HG03575 (cell line): ENCODE results near the gene LMX1B.

Experiments used
- ATAC-seq: cut with Tn5 transposase; IDR thresholded peaks from one replicate; pipeline ENCODE4 v1.9.1; 2021; ENCODE audit not compliant: unreplicated experiment, insufficient number of reproducible peaks, low FRiP score; ENCODE audit errors: extremely low read depth

Gene LMX1B

GRCh38 chr9:126599047-126599650 lies 14.6 kb upstream of the LMX1B start:
- no peak for ATAC-seq

GRCh38 chr9:126604059-126605055 lies 9.4 kb upstream of the LMX1B start:
- no peak for ATAC-seq

- no peak for ATAC-seq
Observed at GRCh38 chr9:126605792-126606482, 7.8 kb upstream of the LMX1B start.

GRCh38 chr9:126606483-126606870 lies 7.3 kb upstream of the LMX1B start:
- ATAC-seq, result no peak

DNA sequence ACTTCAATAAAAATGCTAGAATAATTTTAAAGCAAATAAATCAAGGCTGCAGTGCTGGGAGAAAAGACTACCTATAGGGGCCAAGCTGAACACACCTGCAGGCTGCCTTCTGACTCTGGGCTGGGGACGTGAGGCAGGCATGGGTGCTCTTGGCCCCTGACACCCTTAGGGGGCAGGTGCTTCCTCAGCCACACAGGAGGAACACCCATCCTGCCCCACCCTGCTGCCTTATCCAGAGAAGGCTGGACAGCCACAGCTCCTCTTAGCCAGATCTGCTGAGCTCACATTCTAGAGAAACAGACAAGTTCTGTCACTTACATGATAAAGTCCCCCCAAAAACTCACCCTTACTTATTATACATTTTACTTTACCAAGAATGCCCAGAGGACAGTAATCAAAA lies 6.6 kb upstream of the LMX1B start:
- ATAC-seq, result no peak

DNA sequence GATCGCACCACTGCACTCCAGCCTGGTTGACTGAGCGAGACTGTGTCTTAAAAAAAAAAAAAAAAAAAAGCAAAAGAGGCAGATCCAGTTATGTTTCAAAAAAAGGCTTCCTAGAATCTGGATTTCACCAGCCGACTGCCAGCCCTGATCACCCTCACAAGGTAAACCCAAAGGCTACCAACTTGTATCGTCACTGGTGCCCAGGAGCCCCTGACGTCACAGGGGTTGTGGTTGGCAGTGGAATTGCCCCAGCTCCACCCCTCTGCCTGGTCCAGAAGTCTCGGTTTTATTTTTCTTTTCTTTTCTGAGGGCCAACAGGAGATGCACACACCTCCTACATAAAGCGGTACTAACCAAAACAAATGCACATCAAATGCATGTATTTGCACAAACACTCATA lies 6.0 kb upstream of the LMX1B start:
- no peak for ATAC-seq

GRCh38 chr9:126608551-126608950 lies 5.2 kb upstream of the LMX1B start:
- ATAC-seq, result no peak

- no peak for ATAC-seq
Observed at GRCh38 chr9:126609191-126609590, 4.5 kb upstream of the LMX1B start.

- ATAC-seq, result no peak
Observed at GRCh38 chr9:126609711-126610388, 3.9 kb upstream of the LMX1B start.

DNA sequence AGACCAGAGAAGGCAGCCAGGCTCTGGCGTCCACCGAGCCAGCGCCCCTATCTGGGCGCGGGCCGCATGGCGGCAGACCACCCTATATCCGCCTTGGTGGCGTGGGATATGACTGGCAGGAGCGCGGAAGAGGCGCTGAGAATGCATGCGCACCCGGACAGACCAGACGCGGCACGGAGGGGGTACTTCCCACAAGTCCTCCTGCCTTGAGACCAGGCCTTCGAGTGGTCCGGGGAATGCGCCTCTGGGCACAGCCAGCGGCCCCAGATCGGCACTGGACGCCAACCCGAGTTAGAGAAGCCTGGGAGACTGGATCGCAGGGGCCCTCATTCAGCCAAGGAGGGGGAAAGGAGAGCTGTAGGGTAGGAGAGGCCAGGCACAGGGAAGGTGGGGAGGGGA lies 2.5 kb upstream of the LMX1B start:
- ATAC-seq, result no peak

- no peak for ATAC-seq
Observed at GRCh38 chr9:126611592-126612325, 2.0 kb upstream of the LMX1B start.

GRCh38 chr9:126612326-126612812 lies 1.4 kb upstream of the LMX1B start:
- no peak for ATAC-seq

DNA sequence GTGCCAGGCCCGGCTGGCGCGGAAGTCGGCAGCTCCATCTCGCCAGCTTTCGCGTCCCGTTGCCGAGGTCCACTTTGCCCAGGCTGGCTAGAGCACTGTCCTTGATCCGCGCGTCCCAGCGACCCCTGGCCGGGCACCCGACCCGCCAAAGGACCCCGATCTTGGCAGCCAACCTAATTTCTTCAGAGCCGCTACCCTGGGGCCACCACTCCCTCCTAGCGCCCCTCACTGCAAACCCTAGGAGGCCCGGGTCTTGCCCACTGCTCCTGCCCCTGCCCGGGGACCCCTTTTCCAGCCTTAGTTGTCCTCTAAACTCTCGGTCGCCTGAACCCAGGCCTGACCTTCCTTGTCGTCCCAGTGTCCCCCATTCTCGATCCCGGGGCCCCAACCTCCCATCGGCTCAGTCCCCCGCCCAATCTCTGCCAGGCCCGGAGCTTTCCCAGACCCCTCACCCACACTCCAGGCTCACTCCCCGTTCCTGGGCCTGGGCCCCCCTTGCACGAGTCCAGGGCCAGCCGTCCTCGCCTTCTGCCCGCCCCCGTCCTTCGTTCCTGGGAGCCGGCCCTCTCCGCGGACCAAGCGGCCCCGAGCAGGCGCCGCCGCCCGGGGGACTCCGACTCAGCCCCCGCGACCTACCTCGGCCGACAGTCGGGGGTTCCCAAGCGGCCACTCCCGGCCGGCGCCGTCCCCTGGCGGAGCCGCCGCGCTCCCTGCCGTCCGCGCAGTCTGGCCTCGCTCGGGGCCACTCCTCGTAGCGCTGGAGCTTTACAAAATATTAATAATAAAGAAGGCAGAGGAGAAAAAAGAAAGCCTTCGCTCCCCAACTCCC lies 701 bp upstream of the LMX1B start:
- no peak for ATAC-seq

DNA sequence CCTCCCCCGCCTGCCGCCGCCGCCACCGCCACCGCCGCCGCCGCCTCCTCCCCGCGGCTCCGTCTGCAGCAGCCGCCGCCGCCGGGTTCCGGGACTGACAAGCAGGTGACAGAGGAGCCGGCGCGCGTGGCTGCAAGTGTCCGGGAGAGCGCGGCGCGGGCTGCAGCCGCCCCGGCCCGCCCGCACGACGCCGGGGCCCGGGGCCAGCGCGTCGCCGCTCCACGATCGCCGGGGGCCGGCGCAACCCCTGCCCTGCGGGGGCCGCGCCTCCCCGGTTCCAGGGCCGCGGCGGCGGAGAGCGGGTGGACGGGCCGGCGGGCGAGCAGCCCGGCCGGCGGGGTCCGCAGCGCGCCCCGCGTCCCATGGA lies 343 bp downstream of the LMX1B start:
- ATAC-seq, result no peak

GRCh38 chr9:126614455-126615244 lies 922 bp downstream of the LMX1B start:
- ATAC-seq, result no peak

GRCh38 chr9:126615245-126615790 lies 1.6 kb downstream of the LMX1B start:
- ATAC-seq, result no peak
